Activated CD4-positive, alpha-beta T cell treated with anti-CD3 and anti-CD28 coated beads for 24 hours (primary cell): Measurements from ENCODE around the gene MRGPRG.

Source experiments
- DNase-seq, 2 donors: peaks; one replicate each; pipeline ENCODE4 v3.0.0-alpha.2; 2020; ENCODE audit warnings: low read depth in 2 of 2

Gene MRGPRG

DNA sequence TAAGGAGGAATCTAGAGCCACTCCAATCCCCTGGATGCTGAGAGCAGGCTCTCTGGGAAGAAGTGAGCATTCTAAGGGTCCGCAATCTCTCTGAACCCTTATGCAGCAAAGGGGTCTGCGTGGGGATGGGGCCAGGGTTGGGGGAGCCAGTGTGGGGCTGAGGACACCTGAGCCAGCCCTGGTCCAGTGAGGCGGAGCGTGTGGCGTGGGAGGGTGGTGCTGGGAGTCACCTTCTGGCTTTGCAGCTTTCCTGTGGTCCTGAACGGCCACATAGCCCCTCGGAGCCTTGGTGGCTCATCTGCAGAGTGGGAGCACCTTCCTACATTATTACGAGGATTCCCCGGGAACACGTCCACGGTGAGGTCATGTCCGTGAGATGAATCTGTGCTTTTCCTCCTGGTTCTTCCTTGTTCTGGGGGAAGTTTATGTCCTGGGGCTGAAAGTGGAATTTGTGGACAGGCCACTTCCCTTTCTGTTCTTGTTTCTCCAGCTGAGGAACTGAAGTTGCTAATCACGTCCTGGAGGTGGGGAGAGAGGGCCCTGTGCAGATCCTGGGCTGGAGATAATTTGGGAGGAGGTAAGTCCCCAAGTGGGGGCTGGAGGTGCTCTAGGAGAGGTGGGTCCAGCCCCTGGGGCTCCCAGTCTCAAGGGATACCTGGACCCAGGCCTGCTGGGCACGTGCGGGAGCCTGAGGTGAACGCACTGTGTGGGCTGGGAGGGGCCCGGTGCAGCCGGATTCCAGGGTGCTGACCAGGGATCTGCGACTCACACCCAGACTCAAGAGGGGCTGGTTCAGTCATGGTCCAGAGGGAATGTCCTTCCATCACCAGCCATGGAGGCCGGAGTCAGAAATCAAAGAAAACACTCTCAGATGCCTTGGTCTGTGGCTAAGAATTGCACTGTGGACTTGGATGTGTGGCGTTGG is 7.5 kb upstream of the MRGPRG start:
- DNase-seq: no peak

DNA sequence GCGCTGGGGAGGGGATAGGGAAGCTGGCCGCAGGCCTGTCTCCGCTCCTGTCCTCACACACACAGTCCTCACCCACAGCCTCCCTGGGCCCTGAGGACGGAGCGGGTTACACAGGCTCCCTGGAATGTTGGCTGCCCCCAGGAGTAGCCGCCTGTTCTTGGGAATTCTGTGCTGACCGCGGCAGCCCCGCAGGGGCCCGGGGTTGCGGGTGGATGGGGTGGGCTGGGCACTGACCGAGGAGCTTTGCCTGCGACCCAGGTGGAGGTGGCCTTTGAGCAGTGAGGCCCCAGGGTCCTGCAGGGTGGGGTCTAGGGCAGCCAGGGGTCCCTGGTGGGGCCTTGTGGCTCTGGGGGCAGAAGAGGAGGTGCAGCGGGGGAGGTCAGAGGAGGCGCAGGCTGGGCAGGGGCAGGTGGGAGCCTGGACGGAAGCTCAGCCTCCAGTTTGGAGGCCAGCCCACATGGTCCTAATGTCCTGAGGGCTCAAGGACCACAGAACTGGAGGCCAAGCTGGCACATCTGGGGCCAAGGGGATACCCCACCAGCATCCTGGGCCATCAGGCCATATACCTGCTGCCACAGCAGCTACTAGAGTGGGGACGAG is 6.6 kb upstream of the MRGPRG start:
- DNase-seq: no peak

DNA sequence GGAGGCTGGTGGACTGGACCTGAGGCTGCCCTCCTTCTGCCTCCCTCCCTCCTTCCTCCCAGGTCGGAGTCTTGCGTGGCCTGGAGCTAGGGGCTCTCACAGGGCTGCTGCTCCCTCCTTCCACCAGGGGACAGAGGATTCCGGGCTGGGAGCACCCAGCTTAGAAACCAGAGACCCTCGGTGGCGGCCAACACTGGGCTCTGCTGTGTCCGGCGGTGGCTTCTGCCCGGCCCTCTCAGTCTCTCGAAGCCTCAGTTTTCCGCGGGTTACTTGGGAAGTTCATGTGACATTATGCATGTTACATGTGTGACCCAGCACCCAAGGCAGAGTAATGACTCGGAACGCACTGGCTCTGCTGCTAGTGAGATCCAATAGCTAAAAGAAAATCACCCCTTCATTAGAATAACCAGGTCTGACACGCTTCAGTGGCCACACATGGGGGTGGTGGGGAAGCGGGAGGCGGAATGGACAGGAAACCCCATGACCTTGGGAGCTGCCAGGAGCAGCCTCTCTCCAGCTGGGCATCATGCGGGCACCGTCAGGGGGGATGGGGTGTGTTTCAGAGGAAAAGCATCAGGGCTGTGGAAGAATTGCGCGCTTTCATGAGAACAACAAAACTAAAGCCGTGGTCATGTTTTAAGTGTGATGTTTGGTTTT is 5.9 kb upstream of the MRGPRG start:
- DNase-seq: no peak

DNA sequence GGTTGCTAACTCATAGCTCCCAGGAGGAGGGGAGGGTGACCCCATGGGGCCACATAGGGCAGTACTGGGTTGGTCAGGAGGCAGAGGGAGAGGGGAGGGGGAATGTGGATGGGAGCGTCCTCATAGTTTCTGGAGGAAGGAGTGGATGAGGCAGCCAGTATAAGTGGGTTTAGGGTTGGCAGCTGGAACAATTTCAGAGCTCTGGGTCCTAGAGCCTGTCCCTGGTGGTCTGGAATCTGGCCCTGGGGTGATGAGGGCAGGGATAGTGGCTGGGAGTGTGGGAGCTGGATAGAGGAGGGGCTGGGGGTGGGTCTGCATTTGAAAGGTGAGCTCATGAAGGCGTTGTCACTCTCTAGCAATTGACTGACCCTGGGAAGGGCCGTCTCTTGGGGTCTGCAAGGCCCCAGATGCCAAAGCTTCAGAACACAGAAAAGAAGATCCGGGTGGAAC is 5.3 kb upstream of the MRGPRG start:
- DNase-seq: no peak

DNA sequence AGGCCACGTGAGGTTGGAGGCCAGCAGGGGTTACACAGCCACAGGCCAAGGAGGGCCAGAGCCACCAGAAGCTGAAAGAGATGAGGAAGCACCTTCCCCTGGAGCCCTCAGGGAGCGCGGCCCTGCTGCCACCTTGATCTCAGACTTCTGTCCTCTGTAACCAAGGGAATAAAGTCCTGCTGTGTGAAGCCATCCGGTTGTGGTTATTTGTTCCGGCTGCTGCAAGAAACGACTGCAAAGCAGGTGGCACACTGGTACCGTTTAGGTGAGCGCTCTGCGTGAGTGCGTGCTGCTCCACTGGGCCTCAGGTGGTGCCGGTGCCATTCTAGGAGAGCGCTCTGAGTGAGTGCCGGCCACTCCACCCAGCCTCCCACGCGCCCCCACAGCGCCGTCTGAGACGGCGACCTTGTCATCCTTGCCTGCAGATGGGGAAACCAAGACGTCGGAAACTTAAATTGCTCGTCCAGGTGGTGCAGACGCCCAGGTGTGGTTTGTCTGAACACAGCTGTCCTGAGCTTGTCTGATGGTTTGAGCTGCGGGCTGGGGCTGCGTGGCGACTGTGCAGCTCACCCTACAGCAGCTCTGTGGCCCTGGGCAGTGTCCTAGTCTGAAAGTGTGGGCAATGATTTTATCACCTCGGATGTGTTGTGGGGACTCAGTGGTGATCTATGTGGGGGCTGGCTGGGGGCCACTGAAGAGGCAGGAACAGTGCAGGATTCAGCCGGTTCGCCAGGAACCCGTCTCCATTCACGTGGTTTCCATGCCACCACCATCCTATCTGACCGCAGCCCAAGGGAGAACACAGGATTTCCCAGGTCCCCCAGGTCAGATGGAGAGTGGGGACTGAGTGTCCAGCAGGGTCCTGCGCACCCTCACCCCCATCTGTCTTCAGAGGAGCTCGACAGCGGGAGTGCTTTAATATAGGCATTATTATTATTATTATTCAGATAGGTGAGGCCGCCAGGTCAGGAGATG is 4.6 kb upstream of the MRGPRG start:
- DNase-seq: no peak

DNA sequence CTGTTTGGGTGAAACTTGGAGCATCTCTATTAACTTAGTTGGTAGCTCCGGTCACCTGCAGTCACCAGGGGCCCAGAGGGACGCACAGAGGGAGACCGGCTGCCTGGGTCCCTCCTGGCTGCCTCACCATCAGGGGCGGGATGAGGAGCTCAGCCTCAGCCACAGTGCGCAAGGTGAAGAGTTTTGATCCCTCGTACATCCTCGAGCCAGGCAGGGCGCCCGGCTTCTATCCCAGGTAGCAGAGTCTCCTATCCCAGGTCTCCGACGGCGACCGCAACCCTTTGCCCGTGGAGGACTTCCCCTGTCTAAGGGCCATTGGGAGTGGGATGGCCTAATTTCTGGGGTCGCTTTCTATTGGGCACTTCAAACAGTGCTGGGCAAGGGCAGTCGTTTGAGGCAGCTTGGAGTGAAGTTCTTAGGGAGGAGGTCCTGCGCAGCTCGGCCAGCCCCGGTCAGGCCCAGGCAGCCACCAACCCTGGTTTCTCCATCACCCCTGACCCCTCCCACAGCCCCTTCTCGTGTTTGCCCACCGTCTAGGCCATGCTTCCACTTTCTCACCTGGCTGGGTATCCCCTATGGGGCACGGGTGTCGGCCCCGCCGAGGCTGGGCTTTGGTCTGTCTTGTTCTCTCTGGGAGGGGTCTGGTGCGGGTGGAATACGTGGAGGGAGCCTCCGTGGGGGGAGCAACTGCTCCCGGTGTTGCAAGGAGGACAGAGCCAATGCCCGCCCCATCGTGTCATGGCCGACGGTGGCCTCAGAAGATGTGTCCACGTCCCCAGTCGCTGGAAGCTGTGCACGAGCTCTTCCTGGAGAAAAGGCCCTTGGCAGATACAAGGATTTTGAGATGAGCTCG is 3.6 kb upstream of the MRGPRG start:
- no peak for DNase-seq

DNA sequence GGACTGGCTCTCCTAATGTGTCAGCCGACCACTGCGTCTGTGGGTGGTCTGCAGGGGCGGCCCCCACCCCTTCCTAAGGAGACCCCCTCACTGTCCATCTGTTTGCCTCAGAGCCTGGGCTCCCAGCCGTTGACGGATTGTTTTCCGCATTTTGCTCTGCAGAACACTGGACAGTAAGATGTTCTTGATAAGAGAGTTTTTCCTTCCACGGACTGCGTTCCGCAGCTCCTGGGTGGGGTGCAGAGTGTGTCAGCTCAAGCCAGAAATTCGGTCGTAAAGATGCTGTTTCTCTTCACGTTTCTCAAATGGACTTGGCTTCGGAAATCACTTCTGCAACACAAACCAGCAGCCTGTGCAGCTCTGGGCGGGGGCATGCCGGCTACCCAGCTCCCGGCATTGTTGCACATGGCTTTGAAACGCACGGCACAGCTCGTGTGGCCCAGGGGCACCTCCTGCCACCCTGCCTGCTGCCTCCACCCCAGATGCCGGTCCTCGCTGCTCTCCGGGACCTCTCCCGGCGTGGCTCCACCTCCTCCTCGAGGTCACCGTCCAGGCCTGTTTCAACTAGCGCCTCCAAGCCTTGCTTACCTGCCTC is 2.9 kb upstream of the MRGPRG start:
- DNase-seq: no peak

DNA sequence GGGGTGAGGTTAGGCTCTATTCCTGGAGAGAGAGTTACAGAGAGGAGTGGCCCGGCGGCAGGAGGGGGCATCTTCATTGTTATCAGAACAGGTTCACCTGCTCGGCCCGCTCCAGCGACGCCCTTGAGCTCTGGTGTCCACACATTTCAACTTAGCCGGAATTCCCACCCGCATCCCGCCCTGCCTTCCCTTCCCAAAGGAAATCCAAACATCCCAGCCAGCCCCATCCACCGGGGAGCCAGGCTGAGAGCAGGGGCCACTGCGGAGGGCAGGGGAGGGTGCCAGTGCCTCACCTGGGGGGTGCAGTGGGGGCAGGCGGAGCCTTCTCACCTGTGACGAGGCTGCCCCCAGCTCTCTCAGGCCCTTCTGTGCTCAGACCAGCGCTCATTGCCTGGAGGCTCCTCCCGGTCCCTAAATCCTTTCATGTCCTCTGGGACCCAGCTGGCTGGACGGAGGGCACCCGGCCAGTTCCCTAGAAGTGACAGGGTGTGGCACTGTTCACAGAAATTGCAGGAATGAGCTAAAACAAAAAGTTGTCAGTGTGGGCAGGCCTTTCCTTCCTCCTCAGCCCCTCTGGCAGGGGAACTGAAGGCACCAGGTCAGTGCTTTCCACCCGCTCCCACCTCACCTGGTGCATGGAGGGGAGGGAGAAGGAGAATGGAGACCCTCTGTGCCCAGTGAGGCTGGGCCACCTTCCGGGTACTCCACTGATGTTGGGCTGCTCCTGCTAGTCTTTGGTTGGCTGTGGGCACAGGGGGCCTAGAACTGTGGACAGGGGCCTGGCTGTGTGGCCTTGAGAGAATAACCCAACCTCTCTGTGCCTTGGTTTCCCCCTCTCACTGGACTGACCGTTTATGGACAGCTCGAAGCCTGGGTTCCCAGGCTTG is 2.2 kb upstream of the MRGPRG start:
- DNase-seq: no peak

DNA sequence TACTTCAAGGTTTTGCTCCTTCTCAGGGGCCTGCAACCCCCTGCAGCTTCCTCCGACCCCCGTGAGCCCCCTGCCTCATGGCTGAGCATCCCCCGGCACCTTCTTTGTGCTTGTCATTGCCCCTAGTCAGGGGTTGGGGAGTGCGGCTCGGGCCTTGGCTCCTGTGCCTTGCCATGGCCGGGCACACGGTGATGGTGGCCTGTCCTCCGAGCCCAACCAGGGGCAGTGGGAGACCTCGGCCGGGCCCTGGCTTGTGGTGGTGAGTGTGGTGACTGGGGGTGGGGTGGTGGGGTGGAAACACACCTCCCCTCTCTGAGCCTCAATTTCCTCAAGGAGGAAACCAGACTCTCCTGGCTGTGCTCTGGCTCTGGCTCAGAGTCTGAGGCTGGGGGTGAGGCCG is 1.5 kb upstream of the MRGPRG start:
- no peak for DNase-seq

DNA sequence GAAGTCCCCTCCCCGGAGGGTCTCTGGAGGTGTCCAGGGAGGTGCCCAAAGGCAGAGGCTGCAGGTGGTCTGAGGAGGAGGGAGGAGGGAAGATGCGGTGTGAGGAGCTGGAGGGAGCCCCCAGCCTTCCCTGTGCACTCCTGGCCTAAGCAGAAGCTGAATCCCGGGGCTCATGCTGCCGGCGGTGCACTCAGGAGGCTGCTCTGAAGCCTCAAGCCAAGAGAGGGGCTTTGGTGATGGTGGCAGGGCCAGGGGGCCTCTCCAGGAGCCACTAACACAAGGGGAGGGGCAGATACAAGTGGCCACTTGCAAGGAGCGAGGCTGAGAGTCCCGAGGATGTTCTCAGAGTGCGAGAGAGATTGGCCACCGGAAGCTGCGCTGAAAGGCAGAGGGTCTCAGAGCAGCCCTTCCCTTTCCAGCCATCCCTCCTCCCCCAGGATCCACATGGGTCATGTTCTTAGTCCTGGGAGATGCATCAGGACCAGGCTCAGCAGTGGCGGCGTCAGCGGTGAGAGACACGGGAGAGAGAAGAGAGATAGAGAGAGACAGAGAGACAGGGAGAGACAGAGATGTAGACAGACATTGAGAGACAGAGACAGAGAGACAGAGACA is 774 bp upstream of the MRGPRG start:
- DNase-seq: no peak

DNA sequence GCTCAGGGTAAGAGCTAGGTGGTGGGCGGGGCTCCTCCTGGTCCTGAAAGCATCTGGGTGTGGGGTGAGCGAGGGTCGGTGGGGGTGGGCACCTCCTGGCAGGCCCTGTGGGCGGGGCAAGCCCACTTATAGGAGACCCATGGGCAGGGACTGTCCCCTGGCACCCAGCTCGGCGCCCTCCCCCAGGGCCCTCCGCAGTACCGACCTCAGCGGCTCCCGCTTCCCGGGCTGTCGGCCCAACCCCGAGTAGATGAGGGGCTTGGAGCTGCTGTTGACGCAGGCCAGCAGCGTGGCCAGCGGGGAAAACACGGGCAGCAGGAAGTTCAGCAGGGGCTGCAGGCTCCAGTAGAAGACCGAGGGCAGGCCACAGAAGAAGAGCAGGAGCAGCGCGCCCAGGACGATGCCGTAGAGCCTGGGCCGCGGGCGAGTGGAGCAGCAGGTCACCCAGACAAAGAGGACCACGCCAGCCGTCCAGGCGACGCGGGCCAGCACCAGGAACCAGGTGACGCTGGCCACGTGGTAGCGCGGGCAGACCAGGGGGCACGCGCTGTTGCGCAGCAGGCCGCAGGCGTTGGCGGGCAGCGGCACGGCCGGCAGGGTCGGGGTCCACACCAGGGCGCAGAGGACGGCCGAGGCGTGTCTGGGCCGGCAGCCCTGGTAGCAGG is 663 bp downstream of the MRGPRG start:
- no peak for DNase-seq

DNA sequence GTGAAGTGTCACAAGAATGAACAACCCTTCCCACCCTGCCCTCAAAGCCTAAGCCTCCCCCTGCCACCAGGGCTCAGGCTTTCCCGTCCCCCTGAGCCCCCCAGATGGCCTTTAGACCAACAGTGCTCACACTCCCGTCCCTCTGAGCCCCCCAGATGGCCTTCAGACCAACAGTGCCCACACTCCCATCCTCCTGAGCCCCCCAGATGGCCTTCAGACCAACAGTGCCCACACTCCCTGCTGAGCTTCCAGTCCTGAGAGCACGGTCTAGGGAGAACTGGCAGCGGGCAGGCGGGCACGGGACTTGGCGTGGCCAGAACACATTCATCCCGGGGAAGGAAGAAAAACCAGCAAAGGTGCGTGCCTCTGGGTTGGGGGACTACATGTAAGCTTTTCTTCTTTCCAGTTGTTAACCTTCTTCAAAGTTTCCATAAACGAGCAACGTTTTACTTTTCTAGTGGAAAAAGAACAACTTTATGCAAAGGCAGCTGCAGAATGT is 2.5 kb downstream of the MRGPRG start:
- DNase-seq: no peak

DNA sequence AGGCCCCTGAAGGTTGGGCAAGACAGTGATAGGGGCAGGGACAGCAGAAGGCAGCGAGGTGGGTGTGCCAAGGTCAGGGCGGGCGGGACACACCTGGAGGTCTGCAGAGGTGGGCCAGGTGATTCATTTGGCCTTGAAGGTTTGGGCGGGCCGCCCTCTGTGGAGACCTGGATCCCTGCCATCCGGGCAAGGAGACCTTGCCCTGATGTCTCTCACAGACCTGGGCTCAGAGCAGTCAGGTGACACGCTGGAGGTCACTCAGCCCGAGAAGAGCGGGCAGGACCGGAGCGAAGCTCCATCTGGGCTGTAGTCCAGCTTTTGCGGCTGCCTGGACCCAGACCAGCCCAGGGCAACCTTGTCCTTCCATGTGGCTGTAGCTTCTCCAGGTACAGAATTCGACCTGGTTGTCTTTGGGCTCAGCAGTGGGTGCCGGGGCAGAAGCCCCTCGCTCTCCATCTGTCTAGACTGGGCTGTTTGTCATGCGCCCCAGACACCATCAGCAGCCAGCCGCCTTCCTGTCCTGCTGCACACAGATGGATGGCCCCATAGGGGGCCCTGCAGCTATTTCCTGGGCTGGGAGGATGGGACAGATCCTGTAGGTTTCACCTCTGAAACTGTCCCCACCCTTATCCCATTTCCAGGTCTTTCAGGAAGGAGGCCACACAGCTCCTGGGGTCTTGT is 3.1 kb downstream of the MRGPRG start:
- DNase-seq: no peak

DNA sequence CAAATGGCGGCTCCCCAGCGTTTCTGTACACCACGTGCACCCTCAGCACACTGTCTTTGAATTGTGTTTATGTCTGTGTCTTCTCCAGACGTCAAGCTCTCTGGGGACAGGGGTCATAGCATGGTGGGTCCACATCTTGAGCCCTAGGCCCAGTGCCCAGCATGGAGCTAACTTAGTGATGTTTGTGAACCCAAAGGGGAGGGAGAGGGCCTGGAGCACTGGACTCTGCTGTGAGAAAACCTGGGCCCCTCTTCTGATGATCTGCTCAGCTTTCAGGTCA is 4.3 kb downstream of the MRGPRG start:
- DNase-seq: no peak

DNA sequence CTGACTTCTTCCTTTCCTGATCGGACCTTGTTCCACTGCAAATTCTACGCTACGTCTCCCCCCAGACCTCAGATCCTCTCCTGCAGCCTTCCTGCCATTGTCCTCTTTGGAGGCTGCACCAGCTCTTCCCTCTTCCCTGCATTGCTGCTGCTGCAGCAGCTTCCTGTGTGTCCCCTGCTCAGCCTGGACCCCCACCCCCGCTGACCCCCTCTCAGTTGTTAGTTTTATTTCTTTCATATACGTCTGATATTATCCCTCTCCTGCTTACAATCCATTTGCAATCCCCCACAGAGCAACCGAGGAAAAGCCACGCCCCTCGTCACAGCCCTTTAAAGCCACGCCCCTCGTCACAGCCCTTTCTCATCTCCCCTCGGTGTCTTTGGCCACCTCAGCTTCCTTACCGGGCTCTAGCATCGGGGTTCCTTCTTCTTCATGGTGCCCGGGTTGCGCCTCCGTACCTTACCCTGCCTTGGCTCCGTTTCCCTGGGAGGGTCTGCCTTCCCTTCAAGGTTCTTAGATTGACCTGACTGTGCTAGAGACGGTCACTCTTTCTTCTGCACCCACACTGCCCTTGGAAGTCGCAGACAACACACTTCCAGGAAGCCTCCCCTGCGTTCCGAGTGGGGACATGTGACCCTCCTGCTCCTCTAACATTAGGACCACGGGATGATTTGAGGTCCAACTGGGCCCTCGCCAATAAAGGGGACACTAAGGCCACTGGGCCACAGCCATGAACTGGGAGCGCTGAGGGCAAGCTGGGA is 4.8 kb downstream of the MRGPRG start:
- no peak for DNase-seq

DNA sequence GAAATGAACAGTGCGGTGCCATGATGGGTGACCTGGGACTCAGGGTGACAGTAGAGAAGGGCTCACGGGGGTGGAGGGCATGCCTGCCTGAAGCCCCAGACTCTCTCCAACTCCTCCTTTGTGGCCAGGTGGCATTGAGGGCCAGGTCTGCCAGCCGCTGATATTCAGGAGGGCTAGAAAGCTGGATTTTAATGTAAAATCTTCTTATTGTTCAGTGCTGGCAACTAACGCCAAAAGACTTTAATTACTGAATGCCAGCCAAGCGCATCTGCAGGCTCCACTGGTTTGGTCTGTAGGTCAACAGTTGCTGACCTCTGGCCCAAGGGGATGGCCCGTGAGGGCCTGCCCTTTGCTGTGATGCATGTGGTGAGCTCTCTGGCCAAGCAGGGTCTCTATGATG is 10.3 kb downstream of the MRGPRG start:
- DNase-seq: no peak
